Frontal cortex (tissue), 4 donors: ENCODE data around the gene CIRBP. TPM values are rescaled to one million over a fixed set of nuclear protein-coding genes. Genes with fewer than 3 reads are reported as not detected.
"Not testable (repeated sequence)": the region's sequence is repeated elsewhere in the genome, so short reads cannot be mapped to it uniquely, and the experiment has no call there.

Source experiments
- DNase-seq, 2 donors: peaks; one replicate each; pipeline ENCODE4 v3.0.0; 2012; ENCODE audit warnings: low spot score in 2 of 2
- FAIRE-seq: peaks from 2 replicates; lab custom pipeline; 2012; peaks lifted over from hg19 to GRCh38; lab: Jason Lieb, UNC
- total RNA-seq: library from RNA; depleted of rRNA; stranded (reverse); fragments of >200 nt; gene quantifications from one replicate; pipeline ENCODE4 v1.2.3, GENCODE V29; 2014
- donor health status: control.
- donor health status: control.
- donor health status: control.

Gene CIRBP
- total RNA-seq, 1 donor from 2014 or later, result 573 TPM

DNA sequence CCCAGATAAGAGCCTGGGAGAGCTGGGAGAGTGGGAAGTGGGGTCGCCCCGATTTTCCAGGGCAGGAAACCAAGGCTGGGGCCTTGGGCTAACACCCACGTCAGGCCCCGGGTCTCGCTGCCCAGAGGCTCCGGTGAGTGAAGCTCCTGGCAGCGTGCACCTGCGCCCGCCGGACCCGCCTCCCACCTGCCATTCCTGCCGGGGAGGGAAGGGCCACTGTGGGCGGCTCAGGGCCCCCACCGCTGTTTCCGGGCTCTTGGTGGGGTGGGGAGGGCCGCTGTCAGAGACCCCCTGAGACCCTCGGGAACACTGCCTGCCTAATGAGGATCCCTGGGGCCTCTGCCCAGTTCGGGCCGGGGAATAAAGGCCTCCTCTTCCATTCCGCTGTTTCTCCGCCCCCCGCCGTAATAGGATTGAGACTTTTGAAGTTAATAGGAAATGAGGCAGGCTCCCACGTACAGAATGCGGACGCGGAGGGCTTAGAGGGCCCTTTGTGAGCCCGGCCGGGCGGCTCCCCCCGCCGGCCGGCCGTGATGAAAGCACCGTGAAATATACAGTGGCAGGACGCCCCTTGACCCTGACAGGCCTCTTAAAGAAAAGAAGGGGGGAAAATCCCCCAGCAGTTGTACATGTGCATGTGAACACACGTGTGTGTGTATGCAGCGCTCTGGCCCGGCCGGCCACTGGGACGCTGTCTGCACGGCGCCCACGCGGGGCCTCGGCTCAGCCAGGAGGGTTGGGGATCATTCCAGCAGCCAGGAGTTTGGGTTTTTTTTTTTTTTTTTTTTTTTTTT lies 49.7 kb downstream of the CIRBP start:
- DNase-seq (no peak), FAIRE-seq (no peak)

DNA sequence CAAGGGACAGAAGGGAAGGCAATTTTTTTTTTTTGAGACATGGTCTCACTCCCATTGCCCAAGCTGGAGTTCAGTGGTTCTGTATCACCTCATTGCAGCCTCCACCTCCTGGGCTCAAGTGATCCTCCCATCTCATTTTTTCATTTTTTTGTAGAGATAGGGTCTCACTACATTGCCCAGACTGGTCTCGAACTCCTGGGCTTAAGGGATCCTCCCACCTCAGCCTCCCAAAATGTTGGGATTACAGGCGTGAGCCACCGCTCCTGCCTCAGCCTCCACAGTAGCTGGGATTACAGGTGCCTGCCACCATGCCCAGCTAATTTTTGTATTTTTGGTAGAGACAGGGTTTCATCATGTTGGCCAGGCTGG lies 51.1 kb downstream of the CIRBP start:
- FAIRE-seq, DNase-seq: not testable (repeated sequence)

DNA sequence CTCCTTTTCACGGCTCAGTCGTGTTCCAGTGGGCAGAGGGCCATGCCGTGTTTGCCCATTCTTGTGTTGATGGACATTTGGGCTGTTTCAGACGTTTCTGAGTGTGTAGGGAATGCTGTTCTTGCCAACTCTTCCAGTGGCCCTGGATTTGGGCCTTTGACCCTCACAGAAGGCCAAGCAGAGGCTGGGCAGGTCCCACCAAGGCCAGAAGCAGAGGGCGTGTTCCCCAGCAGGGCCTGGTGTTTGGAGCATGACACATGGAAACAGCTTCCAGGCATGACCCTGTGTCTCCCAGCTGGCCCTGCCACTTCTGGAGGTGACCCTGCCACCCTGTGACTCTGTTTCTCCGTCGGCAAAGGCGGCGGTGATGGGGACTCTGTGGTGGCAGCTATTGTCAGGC lies 52.4 kb downstream of the CIRBP start:
- FAIRE-seq (no peak), DNase-seq (no peak)

DNA sequence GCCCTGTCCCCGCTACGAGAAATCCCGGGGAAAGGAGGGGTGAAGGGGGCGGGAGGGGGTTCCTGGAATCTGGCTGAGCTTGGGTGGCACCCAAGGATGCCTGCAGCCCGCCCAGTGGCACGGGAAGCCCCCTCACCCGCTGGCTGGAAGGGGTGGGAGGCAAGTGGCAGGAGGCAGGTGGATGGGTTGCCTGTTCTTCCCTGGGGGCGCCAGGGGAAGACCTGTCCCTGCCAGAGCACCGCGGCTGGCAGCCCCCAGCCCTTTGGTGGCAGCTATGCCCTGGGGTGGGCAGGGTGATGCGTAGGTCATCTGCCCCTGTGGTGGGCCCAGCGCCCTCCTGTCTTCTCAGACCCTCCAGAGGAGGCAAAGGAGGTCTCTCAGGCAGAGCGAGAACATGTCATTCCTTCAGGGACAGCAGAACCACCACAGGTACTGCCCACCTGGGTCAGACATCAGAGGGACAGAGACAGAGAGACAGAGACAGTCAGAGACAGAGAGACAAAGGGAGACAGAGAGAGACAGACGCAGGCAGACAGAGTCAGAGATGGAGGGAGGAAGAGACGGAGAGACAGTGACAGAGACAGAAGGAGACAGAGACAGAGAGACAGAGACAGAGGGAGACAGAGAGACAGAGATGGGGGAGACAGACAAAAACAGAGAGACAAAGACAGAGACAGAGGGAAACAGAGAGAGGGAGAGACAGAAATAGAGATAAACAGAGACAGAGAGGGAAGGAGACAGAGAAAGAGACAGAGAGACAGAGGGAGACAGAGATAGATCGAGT lies 53.3 kb downstream of the CIRBP start:
- FAIRE-seq (no peak), DNase-seq (no peak)

DNA sequence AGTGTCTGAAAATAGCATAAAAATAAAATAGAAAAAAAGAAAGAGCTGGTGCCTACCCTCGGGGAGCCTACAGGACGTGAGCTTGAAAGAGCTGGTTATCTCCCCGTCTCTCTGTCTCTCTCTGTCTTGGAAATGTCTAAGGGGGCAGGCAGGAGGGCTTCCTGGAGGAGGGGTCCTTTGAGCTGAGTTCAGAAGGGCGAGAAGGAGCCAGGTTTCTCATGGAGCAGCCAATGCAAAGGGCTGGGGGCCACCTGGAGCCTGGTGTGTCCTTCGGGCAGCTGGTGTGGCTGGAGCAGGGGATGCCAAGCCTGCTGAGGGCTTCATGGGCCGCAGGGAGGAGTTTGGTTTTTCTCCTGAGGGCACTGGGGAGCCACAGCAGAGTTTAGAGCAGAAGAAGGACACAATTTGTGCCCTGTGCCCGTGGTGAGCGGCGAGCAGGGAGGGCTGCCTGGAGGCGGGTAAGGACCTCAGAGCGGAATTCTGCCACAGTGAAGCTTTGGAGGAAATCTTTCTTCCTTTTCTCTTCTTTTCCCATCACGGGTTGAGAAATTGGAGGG lies 55.2 kb downstream of the CIRBP start:
- FAIRE-seq (no peak), DNase-seq (no peak)

Other genes with a start within 250 kb of the CIRBP start
- 29.3 TPM for gene TMEM259, start 248.2 kb upstream of the CIRBP start, total RNA-seq
- not detected for gene RNU6-2, start 247.8 kb upstream of the CIRBP start, total RNA-seq
- 8.2 TPM for gene CNN2, start 242.7 kb upstream of the CIRBP start, total RNA-seq
- gene ABCA7, start 229.2 kb upstream of the CIRBP start, total RNA-seq, result 2.0 TPM
- 1.2 TPM for gene ARHGAP45, start 202.2 kb upstream of the CIRBP start, total RNA-seq
- 35.5 TPM for gene POLR2E, start 174.0 kb upstream of the CIRBP start, total RNA-seq
- 150 TPM for gene GPX4, start 165.3 kb upstream of the CIRBP start, total RNA-seq
- gene SBNO2, start 95.1 kb upstream of the CIRBP start, total RNA-seq, result 4.1 TPM
- 45.7 TPM for gene STK11, start 63.6 kb upstream of the CIRBP start, total RNA-seq
- gene CBARP, start 31.3 kb upstream of the CIRBP start, total RNA-seq, result 5.3 TPM
- 11.0 TPM for gene ATP5F1D, start 27.6 kb upstream of the CIRBP start, total RNA-seq
- 14.3 TPM for gene MIDN, start 20.7 kb upstream of the CIRBP start, total RNA-seq
- 8.6 TPM for gene FAM174C, start 6.2 kb downstream of the CIRBP start, total RNA-seq
- 13.0 TPM for gene EFNA2, start 16.5 kb downstream of the CIRBP start, total RNA-seq
- gene NDUFS7, start 114.6 kb downstream of the CIRBP start, total RNA-seq, result 27.7 TPM
- 15.5 TPM for gene GAMT, start 132.2 kb downstream of the CIRBP start, total RNA-seq
- 43.6 TPM for gene DAZAP1, start 138.3 kb downstream of the CIRBP start, total RNA-seq
- 276 TPM for gene RPS15, start 169.1 kb downstream of the CIRBP start, total RNA-seq
- gene APC2, start 180.8 kb downstream of the CIRBP start, total RNA-seq, result 116 TPM
- gene C19orf25, start 209.9 kb downstream of the CIRBP start, total RNA-seq, result 17.9 TPM
- 3.7 TPM for gene PCSK4, start 221.0 kb downstream of the CIRBP start, total RNA-seq
- gene REEP6, start 221.8 kb downstream of the CIRBP start, total RNA-seq, result 2.4 TPM
- gene ADAMTSL5, start 243.7 kb downstream of the CIRBP start, total RNA-seq, result under 0.01 TPM